ENCODE results near the gene SH3RF3.

SH3RF3 gene

GRCh38 chr2:109266998-109267854, 138.2 kb downstream of the SH3RF3 start:
- no peak for DNase-seq

DNA sequence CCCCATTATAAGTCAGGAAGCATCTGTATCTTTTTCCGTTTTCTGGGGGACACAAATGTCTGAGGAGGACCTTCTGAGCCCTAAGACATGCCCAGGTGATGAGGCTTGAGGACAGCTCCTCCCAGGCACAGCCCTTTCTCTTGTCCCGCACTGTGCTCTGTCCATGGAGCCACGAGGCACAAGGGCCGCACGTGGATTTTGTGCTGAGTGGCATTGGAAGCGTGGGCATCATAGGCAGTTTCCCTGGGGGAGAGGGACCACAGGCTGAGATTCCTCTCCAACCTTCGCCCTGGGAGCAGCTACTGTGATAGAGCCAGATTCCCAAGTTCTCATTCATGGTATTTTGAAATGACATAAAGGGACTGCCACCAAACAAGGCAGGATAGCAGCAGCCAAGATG, 139.9 kb downstream of the SH3RF3 start:
- no peak for DNase-seq

GRCh38 chr2:109269706-109270504, 140.9 kb downstream of the SH3RF3 start:
- DNase-seq = no peak

GRCh38 chr2:109270505-109271312, 141.7 kb downstream of the SH3RF3 start:
- DNase-seq = no peak

DNA sequence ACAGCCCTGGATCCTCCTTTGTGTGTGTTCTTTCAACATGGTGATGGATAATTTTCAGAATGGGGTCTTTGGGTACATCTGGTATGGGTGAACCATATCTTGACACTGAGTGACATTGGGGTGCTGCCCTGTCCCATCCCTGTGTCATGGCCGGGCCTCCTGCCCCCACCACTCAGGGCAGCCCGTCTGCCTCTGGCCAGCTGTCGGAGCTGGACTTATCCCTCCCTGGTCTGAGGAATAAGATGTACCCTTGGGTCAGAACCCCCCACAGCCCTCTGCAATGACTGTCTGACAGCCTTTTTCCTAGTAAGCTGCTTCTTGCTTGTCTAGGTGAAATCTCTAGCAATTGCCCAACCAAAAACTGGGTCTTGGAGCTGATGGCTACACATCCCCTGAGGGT, 142.9 kb downstream of the SH3RF3 start:
- no peak for DNase-seq

GRCh38 chr2:109272461-109272860, 143.5 kb downstream of the SH3RF3 start:
- DNase-seq = no peak

DNA sequence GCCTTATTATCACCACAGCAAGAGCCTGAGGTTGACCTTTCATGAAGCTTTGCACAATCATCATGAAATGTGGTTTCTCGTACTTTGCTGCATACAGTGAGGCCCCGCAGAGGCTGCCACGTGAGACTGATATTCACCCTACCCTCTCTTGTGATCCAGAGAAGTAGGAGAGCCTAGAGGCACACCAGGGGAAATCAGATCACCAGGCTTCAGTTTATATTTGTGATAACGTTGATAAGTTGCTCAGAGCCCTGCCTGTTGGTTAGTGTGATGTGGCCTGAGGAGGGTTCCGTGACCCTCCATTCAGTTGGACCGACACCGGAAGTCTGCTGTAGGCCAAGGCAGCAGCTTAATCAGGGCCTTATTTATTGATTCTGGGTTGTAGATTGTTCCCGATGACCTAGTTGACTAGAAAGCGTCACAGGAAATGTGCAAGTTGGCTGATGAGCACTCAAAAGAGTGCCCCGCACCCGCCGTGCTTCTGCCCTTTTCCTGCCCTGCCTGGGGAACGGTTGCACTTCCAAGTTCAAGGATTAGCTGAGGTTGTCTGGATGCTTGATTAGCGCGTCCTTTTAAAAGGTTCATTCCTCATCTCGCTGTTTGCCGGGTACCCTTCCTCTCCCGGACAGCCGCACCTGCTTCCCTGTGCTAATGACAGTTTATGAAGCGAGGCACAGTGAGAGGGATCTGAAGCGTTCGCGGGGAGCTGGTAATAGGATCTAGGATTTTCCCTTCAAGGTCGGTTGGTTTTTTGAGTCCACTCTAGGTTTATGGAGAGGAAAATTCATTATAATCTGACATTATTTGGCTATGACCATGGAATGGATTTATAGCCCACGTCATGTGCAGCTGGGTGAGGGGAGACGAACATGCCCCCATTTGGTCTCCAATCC, 146.4 kb downstream of the SH3RF3 start:
- DNase-seq = no peak

DNA sequence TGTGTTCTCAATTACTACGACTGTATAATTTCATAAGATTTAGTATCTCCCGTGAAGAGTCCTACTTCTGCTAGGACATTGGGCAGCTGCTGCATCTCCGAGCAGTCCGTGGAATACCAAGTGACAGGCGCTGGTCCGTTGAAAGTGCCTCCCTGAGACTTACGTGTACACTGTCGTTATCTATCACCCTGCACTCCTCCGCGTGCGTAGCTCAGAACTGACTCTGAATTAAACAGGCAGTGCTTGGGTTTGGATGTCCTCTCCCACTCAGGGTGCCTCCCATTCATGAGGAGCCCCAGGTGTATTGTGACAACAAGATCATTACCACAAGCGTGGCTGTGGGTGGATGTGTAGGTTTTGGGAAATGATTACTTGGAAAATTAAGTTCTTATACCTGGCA, 148.4 kb downstream of the SH3RF3 start:
- no peak for DNase-seq

DNA sequence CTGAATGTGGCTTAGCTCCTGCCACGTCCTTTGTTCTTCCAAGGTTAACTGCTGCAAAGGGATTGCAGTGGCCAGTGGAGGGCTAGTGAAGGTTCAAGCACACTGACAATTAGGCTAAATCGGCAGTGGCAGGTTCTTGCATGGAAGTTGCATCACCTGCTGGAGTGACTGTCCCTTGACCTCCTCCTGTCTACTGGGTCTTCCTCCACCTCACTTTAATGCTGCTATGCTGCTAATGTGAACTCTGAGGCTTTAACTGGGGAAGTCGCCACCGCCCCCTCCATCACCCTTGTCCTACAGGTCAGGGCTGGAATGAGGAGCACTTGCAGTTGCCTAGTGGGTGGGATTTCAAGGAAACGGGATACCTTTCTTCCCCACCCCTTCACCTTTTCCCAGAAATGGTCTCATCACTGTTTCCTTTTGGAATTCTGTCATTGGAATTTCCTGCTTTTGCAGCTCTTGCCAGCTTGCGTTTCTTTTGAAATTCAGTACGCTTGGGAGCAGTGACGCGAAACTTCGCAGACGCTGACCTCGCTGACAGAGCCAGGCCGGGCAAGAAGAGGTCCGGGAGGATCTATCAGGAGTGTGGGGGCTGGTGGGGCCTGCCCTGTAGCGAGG, 150.3 kb downstream of the SH3RF3 start:
- no peak for DNase-seq

DNA sequence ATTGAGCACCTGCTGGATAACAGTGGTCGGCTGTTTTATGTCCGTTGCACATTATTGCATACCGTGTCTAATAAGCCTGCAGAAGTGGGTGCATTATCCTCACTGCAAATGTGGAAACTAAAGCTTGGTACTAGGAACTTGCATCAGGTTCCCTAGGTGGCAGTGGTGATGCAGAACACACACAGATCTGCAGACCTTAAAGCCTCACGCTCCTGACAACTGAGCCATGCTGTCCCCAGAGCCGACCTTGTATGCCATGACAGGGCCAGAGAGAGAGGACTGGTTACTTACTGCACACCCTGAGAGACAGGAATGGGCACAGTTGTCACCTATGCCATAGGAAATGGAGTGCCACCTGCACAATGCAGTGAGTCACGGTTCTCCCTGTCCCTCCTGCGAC, 151.8 kb downstream of the SH3RF3 start:
- DNase-seq = no peak

DNA sequence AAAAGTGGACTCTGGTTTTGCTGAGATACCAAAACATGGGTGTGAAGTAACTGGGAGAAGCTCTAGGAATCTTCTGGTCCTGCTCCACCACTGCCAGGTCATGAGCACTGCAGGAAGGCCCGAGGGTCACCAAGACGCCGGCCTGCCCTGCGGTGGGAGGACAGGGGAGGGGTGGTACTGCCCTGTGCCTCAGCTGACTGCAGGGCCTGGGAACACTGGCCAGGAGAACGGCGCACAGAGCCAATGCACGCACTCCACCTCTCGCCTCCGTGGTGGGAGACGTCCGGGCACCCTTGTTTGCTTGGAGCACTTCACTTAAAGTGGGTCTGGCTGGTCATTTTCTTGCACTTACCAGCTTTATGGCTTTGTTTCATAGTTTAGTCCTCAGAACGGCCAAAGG, 153.4 kb downstream of the SH3RF3 start:
- DNase-seq = no peak

- no peak for DNase-seq
Observed at GRCh38 chr2:109282865-109283264, 153.9 kb downstream of the SH3RF3 start.

- DNase-seq = no peak
Observed at GRCh38 chr2:109284826-109285225, 155.8 kb downstream of the SH3RF3 start.

- no peak for DNase-seq
Observed at GRCh38 chr2:109285244-109285651, 156.2 kb downstream of the SH3RF3 start.

DNA sequence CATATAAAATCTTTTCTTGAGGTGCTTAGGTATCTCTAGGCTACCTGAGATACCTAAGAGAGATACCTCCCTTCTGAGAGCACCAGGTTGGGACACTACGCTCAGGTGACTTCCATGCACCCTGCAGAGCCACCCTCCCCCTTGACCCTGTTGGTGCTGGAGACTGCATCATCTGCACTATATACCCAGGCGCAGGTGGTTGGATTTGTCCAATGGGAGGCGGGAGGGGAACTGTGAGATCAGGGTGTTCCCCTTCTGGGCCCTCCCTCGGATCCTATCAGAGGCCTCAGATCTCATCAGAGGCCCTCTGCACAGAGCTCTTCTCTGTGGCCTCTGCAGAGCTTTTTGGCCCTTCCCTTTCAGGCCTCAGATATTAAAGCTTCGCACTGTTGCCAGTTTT, 158.4 kb downstream of the SH3RF3 start:
- DNase-seq = no peak

GRCh38 chr2:109287838-109288237, 158.8 kb downstream of the SH3RF3 start:
- DNase-seq = no peak

DNA sequence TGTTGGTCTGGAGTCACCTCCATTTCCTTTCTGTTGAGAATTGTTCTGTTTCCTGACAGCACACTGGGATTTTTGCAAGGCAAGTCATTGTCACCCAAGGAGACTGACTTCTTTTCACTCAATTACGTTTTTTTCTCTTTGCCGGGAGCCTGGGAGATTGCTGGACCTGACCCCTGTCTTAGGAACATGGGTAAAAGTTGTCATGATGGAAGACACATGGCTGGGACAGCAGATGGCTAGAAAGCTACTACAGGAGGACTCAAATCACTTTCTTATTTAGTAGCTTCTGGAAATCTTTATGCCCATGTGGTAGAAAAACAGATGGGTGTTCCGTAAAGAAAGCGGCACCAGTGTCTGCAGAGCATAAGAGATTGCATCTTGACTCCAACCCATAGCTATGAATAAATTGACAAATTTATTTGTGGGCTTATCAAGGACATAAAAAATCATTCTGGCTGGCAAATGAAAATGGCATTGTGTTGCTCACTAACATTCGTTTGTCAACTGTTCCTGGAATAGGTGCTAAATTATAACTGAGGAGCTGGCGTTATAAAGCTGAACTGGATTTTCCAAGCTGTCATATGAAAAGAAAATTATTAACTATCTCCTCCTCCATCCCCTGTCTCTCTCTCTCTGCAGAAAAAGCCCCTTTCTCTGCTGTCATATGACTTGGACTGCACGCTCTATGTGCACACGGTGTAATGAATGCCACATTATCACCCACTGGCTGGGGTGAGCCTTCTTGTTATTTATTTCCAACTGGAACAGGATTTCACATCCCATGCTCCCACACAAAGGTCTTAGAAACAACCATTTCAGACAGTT, 159.8 kb downstream of the SH3RF3 start:
- DNase-seq = no peak

DNA sequence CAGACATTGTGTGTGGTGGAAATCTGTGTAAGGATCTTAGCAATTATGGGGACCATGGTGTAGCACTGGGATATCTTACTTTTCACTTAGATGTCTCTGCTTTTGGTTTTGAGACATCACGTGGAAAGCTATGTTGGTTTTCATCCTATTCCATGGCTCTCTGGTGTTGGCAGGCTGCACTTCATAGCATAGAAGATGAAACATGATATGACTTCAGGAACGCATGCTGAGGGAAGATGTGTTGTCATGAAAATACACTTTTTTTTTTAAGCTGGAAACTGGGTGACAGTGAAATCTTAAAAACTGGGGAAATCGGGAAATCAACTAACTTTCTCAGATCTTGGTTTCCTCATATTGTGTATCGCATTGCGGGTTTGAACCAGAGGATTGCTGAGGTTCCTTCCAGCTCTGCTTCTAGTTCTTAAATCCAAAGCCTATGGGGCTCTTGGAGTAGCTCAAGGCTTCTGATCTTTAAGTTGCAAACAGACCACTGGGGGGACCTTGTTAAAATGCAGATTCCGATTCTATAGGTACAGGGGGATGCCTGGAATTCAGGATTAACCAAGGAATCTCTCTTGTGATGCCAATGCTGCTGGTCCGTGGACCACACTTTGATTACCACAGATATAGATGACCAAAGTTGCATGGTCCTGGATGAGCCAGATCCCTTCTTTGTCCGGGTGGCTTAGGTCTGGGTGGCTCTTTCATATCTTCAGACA, 160.7 kb downstream of the SH3RF3 start:
- DNase-seq = no peak

GRCh38 chr2:109290887-109291643, 162.1 kb downstream of the SH3RF3 start:
- no peak for DNase-seq

Data from NK-92 treated with Interleukin-12 subunit alpha and Interleukin-12 subunit beta, amount 100 ng/mL, for 24 hours (cell line).